HG03025 (cell line): Measurements from ENCODE around the gene MAP1S.

ENCODE experiments used
- ATAC-seq: cut with Tn5 transposase; IDR thresholded peaks from one replicate; pipeline ENCODE4 v1.9.1; 2021; ENCODE audit warnings: mild to moderate bottlenecking, moderate library complexity; ENCODE audit not compliant: unreplicated experiment, low FRiP score

MAP1S gene

DNA sequence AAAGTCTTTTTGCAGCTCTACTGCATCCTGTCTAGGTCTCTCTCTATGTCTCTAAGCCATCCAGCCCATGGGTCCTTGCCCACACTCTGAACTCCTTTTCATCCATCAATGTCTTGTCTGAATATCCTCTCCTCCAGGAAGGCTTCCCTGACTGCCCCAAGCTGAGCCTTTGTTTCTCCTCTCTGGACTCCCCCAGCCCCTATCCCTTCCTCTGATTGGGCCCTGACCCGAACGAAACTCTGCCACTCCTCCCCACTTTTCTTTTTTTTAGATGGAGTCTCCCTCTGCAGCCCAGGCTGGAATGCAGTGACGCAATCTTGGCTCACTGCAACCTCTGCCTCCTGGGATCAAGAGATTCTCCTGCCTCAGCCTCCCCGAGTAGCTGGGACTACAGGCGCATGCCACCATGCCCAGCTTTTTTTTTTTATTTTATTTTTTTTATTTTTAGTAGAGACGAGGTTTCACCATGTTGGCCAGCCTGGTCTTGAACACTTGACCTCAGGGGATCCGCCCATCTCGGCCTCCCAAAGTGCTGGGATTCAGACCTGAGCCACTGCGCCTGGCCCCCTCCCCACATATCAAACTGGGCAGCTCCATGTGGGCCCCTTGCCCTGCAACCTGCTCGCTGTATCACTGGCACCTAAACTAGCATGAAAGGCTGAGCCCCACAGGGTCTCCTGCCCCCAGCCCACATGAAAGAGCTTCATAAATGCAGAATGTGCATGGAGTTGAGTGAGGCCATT is 30.3 kb upstream of the MAP1S start:
- ATAC-seq = no peak

- ATAC-seq = no peak
These were observed 26.7 kb upstream of the MAP1S start for GRCh38 chr19:17692566-17692965.

DNA sequence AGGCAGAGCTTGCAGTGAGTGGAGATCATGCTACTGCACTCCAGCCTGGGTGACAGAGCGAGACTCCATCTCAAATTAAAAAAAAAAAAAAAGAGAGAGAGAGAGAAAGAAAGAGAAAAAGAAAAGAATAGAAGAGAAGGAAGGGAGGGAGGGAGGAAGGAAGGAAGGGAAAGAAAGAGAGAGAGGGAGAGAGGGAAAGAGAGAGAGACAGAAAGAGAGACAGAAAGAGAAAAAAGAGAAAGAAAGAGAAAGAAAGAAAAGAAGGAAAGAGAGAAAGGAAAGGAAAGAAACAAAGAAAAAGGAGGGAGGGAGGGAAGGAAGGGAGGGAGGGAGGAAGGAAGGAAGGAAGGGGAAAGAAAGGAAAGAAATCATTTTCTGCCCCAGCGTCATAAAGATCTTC is 24.1 kb upstream of the MAP1S start:
- no peak for ATAC-seq

DNA sequence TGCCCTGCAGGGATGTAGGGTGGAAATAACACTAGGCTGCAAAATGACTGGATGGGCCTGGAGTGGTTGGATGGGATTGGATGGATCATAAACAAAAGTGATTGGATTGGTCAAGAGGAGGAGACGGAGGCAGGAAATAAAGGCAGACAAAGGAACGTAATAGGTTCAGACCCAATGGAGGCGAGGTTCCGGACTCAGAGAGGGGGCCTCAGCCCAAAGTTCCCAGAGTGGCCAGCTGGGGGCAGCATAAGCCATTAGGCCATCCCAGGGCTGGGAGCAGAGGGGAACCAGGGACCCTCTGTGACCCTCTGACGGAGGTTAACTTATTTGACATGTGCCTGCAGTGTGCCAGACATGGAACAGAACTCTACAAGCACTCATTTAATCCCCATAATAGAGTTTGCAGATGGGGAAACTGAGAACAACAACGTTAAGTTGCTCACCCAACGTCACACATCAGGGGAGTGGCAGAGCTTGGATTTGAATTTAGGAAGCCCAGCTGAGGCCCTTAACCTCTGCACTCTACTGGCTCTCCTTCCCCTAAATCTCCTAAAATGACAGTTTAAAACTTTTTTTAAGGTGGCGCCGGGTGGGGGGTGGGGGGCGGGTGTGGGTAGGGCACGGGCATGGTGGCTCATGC is 15.3 kb upstream of the MAP1S start:
- no peak for ATAC-seq

GRCh38 chr19:17706750-17707181 is 12.5 kb upstream of the MAP1S start:
- ATAC-seq = no peak

DNA sequence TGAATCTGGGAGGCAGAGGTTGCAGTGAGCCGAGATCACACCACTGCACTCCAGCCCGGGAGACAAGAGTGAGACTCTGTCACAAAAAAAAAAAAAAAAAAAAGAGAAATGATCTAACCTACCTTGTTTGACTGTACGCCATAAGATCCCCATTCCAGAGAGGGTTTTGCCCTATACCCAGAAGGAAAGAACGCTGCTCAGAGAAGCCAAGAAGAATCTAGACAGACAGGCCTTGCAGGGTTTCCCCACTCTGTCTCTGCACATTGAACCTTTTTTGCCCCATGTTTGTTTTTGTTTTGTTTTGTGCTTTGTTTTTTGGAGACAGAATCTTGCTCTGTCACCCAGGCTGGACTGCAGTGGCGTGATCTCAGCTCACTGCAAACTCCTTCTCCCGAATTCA is 7.4 kb upstream of the MAP1S start:
- no peak for ATAC-seq

- no peak for ATAC-seq
These were observed 2.9 kb upstream of the MAP1S start for GRCh38 chr19:17716309-17716929.

- ATAC-seq = no peak
These were observed 732 bp upstream of the MAP1S start for GRCh38 chr19:17718550-17718946.

DNA sequence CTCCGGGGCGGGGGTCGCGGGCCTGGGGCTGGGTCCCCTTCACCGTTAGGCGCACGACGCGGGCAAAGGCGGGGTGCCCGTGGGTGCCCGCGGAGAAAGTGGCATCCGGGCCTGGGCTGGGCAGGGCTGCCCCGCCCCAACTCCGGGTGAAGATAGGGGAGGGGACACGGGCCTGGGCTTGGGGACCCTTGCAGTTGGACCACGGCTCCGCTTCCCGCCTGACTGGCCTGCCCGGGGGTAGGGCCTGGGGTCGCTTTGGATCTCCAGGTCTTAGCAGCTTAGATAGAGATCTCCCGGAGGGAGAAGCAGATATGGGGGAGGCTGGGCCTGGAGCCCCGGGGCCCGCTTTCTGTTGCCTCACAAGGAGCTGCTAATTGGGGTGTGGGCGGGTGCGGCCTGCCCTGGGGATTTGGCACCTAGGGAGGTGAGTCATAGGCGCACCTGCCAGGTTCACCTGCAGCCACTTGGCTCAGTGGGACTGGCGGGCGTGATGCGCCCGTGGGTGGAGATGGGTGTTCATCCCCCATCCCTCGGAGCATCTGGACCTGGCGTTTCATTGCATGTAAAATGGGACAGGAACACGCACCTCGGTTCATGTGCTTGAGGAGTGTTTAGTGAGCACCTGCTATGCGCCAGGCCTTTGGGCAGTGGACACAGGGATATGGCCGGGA is 585 bp downstream of the MAP1S start:
- ATAC-seq = peak; percentile 29

DNA sequence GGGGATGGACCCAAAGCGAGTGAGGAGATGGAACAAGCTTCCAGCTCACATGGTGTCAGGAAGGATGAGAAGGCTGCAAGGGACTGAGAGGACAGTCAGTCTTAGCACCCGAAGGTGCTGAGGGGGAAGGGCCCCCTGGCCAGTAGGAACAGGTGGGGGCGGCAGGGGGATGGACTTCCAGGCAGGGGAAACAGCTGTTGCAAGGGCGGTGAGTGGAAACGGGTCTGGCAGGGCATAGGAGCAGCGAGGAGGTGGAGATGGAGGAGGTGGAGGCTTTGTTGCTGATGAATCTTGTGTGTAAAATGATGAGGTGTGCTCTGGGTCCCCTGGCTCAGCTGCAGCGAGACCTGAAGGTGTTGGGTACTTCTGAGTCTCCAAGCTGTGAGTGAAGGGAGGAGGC is 1.2 kb downstream of the MAP1S start:
- no peak for ATAC-seq

DNA sequence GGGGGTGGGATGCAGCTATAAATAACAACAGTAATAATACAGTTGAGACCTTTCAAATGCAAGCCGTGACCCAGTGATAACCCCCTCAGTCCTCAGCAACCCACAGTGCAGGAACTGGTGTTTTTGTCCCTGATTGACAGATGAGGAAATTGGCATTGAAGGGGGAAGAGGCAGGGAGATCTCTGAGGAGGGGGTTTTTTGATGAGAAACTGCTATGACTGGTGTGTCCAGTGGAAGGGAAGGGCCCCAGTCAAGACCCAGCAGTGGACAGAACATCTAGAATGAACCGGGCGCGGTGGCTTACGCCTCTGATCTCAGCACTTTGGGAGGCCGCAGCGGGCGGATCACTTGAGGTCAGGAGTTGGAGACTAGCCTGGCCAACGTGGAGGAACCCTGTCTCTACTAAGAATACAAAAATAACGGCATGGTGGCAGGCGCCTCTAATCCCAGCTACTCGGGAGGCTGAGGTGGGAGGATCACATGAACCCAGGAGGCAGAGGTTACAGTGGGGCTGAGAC is 1.9 kb downstream of the MAP1S start:
- ATAC-seq = no peak

DNA sequence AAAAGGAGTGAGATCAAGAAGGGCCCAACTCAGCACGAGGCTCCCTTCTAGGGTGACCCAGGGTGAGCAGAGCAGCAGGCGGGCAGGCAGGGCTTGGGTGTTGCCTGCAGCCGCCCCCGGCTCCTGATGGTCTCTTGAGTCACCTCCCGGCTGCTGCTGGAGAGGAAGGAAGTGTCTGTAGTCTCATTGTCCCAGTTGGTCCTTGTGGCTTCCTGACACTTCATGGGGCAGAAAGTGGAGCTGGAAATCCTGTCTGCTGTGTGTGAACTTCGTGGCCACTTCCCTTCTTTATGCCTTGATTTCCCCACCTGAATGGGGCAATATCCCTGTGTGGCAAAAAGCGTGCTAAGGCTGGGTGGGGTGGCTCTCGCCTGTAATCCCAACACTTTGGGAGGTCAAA is 2.5 kb downstream of the MAP1S start:
- no peak for ATAC-seq

- no peak for ATAC-seq
These were observed 3.5 kb downstream of the MAP1S start for GRCh38 chr19:17722655-17723240.

DNA sequence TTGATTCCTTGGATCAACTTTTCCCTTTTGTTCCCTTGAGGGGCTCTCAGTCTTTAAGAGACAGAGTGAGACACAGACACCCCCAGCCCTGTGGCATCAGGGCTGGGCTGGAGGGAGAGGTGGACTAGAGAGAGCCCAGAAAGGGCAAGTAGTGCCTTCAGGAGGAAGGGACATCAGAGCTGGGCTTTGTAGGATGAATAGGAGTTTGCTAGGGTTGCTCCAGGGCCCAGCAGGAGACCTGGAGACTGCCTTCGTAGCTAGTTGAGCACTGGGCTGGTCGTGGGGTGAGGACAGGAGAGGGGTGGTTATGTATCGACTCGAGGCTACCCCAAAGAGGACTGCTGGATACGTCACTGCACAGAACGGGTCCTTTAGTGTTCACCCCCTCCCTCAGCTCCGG is 5.4 kb downstream of the MAP1S start:
- ATAC-seq = no peak

DNA sequence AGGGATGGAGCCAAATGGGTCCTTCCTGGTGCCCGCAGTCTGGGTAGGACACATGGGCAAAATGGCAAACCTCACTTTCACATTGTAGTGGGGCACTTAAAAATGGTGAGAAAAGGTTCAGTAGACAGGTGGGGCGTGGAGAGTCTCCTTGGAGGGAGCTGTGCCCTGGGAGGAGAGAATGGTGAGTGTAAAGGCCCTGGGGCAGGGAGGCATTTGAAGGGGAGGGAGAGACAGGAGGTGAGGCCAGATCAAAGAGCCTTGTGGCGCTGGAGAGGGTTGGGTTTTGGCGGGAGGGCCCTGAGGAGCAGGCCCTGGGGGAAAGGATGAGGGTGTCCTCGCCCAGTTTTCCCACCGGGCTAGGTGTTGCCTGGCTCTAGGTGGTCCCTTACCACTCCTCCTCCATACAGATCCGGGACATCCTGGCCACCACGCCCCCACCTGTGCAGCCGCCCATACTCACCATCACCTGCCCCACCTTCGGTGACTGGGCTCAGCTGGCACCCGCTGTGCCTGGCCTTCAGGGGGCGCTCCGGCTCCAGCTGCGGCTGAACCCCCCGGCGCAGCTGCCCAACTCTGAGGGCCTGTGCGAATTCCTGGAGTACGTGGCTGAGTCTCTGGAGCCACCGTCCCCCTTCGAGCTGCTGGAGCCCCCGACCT is 6.3 kb downstream of the MAP1S start:
- ATAC-seq = no peak

- no peak for ATAC-seq
These were observed 7.0 kb downstream of the MAP1S start for GRCh38 chr19:17726136-17726741.

- no peak for ATAC-seq
These were observed 7.9 kb downstream of the MAP1S start for GRCh38 chr19:17726964-17727773.

GRCh38 chr19:17727843-17728242 is 8.6 kb downstream of the MAP1S start:
- no peak for ATAC-seq

DNA sequence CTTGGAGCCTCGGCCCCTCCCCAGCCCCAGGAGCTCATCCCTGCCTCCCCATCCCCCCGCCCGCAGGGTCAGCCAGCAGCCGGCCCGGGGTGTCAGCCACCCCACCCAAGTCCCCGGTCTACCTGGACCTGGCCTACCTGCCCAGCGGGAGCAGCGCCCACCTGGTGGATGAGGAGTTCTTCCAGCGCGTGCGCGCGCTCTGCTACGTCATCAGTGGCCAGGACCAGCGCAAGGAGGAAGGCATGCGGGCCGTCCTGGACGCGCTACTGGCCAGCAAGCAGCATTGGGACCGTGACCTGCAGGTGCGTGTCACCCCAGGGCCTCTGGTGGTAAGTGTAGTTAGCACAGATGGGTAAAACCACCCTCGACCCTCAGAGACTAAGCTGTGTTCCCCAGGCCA is 13.8 kb downstream of the MAP1S start:
- no peak for ATAC-seq
